HS-5 (cell line): ENCODE results near the gene ERI3.

ENCODE experiments used
- DNase-seq: peaks from one replicate; pipeline ENCODE4 v3.0.0-alpha.2; 2012; ENCODE audit warnings: low read depth

ERI3 gene

DNA sequence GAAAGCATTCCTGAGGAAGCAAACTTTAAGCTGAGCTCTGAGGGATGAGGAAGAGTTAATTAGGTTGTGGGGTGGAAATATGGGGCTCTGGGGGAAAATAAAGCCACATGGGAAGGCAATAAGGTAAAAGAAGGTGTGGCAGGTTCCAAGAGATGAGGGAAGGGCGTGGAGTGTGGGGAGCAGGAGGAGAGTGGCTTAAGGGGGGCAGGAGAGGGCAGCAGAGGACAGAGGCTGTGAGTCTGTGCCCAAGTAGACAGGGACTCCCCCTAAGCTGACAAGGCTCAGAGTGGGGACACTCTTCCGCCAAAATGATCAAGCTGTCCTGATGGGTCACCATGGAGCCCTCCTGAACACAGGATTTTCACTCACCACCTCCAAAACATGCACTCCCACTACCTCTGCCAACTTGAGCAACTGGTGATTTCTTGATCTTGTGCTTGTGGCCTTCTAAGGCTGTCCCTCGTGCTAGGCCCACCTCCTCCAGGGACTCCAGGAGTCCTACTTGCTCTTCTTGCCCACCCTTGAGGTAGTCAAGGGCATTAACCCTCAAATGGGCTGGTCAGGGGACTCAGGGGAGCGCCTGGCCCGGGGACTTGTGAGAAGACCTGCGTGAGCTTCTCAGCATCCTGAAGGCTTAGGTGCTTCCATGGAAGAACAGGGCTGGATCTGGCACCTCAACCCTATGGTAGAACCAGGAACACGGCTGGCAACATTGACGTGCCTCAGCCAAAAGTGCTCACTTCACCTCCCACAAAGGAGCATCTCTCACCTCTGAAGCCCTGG lies 118.4 kb downstream of the ERI3 start:
- DNase-seq: no peak

GRCh38 chr1:44235808-44236207 lies 119.2 kb downstream of the ERI3 start:
- DNase-seq: no peak

DNA sequence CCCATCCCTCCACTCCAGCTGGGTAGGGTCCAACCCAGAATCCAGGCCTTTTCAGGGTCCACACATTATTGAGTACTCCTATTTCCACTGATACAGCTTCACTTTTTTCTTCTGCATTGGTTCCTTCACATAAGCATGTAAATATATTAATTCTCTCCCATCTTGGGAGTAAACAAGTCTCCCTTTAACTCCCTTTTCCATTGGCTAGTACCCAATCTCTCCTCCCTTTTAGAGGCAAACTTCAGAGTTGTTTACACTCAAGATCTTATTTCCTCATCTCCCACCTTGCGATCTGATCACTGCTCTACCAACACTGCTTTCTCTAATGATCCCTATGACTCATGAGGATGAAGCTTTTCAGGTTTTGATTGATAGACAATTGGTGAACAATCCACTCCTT lies 121.5 kb downstream of the ERI3 start:
- no peak for DNase-seq

GRCh38 chr1:44230796-44231195 lies 124.3 kb downstream of the ERI3 start:
- DNase-seq: no peak

DNA sequence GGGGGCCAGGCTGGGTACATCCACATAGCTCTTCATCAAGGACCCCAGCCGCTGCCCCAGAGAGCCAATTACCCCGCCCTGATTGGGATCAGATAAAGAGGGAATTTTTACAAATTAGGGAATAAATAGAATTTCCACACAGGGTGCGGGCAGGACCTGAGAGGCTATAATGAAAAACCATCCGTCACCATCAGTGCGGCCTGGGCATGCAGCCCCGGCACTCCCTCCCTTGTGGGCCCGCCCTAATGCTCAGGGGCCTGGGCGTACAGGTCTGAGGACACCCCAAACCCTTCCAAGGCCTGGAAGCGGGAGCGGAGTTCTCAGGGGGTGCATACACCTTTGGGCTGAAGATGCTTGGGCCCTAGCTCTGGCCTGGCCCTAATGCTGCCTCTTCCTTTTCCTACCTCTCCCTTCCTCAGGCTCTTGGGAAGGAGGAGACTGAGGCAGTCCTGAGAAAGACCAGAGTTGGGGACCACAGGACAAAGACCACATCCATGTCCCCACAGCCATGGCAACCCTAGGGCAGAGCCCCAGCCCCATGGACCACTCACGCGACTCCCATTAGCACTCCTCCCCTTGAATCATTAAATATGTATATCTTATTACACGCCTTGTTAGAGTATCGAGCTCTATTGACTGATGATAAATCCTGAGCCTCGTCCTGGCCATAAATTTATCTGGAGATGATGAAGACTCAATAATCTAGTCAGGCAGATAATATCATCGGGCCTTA lies 125.5 kb downstream of the ERI3 start:
- no peak for DNase-seq

GRCh38 chr1:44228218-44228617 lies 126.8 kb downstream of the ERI3 start:
- DNase-seq: no peak

DNA sequence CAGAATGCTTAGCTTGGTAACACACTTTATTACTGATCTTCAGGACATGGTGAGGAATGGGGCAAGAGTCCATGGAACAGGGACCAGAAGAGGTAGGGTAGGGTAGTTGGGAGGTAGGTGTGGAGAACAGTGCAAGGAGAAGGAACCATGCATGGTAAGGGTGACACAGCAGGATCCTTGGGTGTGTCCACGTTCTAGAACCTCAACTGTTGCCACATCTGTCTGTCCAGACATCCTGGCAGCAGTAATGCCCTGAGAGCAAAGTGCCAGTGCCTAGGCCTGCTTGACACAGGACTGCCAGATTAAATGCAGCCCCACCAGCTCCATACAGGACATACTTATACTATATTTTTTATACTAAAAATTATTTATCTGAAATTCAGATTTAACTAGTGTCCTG lies 127.8 kb downstream of the ERI3 start:
- no peak for DNase-seq

GRCh38 chr1:44225761-44226160 lies 129.3 kb downstream of the ERI3 start:
- DNase-seq: no peak

DNA sequence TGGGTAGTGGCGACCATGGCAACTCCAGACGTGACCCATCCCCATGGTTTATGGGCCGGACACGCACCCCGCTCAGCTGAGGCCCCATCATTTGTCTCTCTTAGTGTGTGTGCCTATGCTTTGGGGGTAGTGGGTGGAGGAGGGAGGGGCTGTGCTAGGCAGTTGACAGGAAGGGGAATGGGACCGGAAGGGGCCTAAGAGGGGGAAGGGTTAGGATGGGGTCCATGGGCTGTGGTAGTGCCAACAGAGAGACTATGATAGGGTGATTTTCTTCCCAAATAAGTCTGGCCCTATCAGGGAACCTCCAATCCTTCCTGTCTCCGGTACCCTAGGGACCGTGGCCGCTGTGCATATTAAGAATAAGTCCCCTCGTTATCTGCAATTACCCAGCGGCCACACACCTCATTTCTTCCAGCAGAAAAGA lies 131.9 kb downstream of the ERI3 start:
- no peak for DNase-seq

- no peak for DNase-seq
These were observed 132.5 kb downstream of the ERI3 start for GRCh38 chr1:44222397-44223186.

DNA sequence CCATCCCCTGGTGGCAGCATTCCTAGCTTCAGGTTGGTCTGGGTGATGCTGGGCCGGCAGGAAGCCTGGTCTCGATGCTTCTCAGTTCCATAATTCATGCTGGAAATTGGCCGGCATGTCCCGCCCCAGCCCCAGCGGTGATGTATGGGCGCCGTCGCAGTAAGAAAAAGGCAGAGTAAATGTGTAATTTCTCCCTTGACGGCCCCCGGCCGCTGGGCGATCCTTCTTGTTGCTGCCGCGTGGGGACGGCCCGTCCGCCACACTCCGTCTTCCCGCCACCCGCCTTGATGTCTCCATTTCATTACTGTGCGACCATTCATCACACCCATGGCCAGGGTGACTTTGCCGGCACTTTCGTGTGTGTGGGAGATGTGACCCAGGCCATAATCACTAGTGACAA lies 133.3 kb downstream of the ERI3 start:
- no peak for DNase-seq

DNA sequence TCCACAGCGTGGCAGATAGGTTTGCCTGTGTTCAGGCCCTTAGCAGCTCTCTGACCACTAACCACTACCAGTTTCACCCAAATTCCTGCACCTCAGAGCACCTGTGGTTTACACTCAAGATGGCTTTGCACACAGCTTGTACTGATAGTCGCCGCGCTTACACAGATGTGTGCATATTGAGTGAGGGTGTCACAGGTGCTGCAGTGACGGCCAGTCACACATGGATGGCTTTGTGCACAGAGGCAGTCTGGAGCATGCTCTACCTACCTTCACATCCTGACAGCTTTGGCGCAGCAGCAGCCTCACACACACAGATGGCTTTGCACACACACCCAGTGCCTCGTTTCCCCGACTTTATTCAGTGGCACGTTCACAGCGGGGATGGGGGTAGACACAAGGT lies 134.3 kb downstream of the ERI3 start:
- DNase-seq: no peak

DNA sequence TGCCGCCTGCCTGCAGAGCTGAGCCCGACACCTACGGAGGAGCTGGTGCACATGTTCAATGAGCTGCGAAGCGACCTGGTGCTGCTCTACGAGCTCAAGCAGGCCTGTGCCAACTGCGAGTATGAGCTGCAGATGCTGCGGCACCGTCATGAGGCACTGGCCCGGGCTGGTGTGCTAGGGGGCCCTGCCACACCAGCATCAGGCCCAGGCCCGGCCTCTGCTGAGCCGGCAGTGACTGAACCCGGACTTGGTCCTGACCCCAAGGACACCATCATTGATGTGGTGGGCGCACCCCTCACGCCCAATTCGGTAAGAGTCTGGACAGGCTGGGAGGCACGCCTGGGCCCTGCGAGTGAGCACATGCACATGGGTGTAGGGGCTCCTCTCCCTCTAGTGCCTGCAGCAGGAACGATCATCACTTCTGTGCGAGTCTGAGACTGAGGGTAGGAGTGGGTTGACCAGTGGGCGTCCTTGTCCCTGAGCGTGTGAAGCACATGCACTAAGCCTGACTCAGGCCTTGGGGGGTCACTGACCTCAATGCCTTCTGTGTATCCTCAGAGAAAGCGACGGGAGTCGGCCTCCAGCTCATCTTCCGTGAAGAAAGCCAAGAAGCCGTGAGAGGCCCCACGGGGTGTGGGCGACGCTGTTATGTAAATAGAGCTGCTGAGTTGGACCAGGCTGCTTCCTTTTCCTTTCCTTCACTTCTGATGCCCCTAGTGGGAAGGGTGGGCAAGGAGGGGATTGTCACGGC lies 134.9 kb downstream of the ERI3 start:
- no peak for DNase-seq

GRCh38 chr1:44219301-44219626 lies 135.8 kb downstream of the ERI3 start:
- no peak for DNase-seq

DNA sequence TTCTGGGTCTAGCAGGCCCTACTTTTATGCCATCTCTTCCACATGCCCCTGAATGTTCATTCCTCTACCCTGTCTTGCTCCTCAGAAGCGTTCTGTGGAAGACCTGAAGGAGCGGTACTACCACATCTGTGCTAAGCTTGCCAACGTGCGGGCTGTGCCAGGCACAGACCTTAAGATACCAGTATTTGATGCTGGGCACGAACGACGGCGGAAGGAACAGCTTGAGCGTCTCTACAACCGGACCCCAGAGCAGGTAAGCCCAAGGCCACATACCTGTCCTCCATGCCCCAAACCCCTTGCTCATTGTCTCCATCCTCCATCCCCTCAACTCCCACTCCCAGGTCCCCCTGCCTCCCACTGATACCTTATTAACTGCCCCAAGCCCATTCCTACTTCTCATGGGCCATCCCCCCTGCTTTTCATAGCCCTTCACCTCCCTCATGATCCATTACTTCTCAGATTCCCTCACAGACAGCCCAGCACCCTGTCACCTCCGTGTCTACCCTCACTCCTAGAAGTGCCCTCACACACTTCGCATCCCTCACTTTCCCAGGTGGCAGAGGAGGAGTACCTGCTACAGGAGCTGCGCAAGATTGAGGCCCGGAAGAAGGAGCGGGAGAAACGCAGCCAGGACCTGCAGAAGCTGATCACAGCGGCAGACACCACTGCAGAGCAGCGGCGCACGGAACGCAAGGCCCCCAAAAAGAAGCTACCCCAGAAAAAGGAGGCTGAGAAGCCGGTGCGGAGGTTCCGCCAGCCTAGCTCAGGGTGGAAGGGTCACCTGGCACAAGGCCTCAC lies 136.4 kb downstream of the ERI3 start:
- no peak for DNase-seq

DNA sequence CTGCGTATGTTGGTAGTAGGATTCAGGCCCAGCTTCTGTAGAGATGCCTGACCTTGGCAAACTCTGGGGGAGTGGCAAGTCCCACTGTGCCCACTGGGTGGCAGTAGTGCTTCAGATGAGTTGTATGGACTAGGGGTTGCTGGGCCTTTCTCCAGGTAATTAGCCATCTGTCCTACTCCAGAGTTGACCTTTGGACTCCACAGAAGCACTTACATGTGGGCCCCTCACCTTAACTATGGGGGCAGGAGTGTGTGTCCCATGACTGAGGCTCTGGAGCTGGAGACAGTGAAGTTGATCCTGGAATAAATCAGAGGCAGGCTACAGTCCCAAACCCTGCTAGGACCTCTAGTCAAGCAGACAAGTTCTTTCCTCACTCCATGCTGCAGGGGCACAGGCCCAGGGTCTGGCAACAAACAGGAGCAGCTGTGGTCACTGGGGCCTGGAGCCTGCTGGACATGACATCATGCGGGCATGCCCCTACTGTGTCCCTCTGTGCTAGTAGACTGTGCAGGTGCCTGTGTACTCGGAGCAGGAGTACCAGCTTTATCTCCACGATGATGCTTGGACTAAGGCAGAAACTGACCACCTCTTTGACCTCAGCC lies 137.1 kb downstream of the ERI3 start:
- DNase-seq: no peak

GRCh38 chr1:44213222-44214112 lies 141.6 kb downstream of the ERI3 start, which contains the start of gene DMAP1:
Gene DMAP1 (plus strand): TSS chr1:44213471. CDS start chr1:44213754, 283 bp downstream.
- peak; percentile 64 for DNase-seq

GRCh38 chr1:44212355-44213221 lies 142.5 kb downstream of the ERI3 start:
- DNase-seq: no peak

- DNase-seq: no peak
These were observed 144.5 kb downstream of the ERI3 start for GRCh38 chr1:44210595-44210994.
